ENCODE data around the gene INPP5D.
"Not testable (repeated sequence)": the region's sequence is repeated elsewhere in the genome, so short reads cannot be mapped to it uniquely, and the experiment has no call there.

INPP5D gene

DNA sequence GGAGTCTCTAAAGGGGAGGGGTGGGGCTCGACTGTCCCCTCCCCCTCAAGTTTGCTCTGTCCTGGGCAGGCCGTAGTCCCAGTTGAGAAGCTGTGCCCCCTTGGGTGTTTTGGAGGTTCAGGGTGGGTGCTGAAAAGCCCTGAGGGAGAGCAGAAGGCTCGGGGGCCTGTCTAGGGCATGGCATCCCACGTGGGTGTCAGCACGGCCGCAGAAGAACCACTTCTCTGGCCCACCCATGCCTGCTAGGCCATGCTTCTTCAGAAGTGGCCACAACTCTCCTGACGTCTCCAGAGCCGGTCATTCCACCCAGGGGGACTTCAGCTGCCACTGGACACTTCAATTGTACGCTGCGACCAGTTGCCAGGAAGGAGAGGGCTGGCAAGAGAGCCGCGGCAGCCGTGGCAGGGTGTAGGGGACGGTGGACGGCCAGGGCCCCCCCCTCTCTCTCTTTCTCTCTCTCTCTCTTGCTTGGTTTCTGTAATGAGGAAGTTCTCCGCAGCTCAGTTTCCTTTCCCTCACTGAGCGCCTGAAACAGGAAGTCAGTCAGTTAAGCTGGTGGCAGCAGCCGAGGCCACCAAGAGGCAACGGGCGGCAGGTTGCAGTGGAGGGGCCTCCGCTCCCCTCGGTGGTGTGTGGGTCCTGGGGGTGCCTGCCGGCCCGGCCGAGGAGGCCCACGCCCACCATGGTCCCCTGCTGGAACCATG is at the start of gene INPP5D:
TSS of gene INPP5D (plus strand) at position 546 of the 704 bp plus-strand sequence. CDS start at position 683, 137 bp downstream.
- no peak for DNase-seq

DNA sequence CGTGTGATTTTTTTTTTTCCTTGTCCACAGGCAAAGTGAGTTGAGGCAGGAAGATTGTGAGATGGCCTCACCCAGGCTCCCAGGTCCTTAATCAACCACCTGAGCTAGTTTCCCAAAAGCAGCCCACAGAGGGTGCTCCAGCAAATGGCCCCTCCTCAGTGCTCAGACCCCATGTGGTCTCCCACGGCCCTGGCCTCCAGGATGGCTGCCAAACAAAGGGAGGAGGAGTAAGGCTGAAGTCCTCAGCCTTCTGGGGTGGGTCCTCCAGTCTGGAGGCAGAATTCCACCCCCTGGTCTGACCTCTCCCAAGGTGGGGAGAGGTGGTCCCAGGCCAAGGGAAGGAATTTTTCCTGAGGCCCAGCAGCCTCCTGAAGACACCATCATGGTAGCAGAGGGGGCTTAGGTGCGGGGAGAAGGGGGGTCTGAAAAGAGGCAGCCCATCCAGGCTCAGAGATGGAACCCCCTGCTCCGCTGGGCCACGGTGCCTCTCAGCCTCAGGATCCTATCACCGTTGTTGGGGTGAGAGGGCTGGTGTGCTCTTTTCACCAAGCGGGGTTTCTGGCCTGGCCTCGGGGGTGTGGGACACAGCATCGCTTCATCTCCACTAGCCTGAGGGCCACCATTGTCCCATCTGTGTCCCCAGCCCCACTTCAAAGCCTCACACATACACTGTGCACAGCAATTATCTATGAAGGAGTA is 49.4 kb upstream of the INPP5D start:
- no peak for DNase-seq

GRCh38 chr2:233011268-233011650 is 48.9 kb upstream of the INPP5D start:
- DNase-seq: no peak

DNA sequence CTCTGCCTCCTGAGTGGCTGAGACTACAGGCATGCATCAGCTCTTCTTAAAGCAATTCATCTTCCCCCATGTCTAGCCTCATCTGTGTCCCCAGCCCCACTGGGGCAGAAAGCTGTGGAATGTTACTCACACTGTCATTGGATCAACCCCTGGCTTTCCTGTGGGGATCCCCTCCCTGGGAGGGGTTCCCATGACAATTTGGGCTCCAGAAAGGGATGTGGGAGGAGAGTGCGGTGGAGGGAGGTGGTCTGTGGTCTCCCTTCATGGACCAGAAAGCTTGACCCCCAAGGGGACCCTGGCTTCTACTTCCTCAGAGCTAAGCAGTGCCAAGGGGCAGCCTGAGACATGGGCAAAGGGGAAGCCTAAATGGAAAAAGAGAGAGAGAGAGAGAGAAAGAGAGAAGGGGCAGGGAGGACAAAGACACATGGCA is 48.4 kb upstream of the INPP5D start:
- no peak for DNase-seq

GRCh38 chr2:233012301-233012971 is 47.7 kb upstream of the INPP5D start:
- no peak for DNase-seq

DNA sequence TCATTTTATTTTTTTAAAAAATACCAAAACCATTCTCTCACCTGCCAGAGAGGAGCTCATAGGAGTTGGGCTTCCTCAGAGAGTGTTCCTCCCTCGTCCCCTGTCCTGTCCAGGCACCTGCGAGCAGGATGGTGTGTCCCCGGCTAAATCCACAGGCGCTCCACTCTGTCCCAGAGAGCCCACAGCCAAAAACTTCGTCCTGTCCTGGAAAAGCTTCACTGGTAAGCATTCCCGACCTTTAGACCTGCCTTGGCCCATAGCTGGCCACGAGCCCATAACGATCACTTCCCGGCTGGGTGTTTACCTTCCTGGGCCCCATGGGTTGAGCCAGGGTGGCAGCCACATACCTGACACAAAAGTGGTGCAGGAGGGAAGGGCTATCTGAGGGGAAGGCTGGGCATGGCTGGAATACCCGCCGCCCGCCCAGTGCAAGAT is 47.1 kb upstream of the INPP5D start, which contains the start of gene NGEF:
TSS of gene NGEF (minus strand) at position 230 of the 435 bp plus-strand sequence. CDS start 38,366 bp downstream, outside the sequence.
- no peak for DNase-seq

DNA sequence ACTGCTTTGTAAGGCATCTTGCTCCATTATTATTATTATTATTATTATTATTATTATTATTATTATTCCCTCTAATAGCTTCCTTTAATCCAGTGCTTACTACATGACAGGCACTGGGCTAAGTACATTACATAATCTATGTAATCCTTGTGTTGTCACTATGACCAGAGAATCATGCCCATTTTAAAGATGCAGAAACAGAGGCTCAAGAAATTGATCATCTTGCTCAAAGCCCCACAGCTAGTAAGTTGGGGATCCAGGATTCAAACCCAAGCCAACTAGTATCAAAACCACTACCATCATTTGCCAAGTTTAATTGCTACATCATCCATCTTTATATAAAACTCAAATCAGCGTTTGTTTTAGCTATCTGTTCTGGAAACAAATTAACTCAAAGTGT is 46.5 kb upstream of the INPP5D start:
- no peak for DNase-seq

- DNase-seq: no peak
Observed at GRCh38 chr2:233015019-233015645, 45.0 kb upstream of the INPP5D start.

- no peak for DNase-seq
Observed at GRCh38 chr2:233017947-233018346, 42.2 kb upstream of the INPP5D start.

GRCh38 chr2:233019610-233020009 is 40.5 kb upstream of the INPP5D start:
- DNase-seq: not testable (repeated sequence)

GRCh38 chr2:233020454-233020853 is 39.7 kb upstream of the INPP5D start:
- no peak for DNase-seq

- no peak for DNase-seq
Observed at GRCh38 chr2:233021771-233022170, 38.4 kb upstream of the INPP5D start.

DNA sequence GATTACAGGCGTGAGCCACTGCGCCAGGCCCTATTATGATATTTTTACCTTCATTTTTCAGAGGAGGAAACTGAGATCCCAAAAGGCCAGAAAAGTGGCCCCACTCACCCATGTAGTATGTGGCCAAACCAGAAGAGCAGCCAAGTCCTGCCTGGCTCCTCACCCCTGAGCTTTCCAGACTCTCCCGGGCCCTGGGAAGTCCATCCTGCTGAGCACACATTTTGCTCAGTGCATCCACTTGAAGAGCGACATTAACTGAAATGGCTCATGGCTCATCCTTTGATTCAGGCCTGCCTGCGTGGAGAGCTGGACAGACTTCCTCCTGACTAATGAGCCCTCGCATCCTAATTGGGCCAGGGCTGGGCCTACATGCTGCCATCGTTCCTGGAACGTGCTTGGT is 37.6 kb upstream of the INPP5D start:
- no peak for DNase-seq

- no peak for DNase-seq
Observed at GRCh38 chr2:233023007-233023760, 37.0 kb upstream of the INPP5D start.

GRCh38 chr2:233023761-233024410 is 36.3 kb upstream of the INPP5D start:
- no peak for DNase-seq

DNA sequence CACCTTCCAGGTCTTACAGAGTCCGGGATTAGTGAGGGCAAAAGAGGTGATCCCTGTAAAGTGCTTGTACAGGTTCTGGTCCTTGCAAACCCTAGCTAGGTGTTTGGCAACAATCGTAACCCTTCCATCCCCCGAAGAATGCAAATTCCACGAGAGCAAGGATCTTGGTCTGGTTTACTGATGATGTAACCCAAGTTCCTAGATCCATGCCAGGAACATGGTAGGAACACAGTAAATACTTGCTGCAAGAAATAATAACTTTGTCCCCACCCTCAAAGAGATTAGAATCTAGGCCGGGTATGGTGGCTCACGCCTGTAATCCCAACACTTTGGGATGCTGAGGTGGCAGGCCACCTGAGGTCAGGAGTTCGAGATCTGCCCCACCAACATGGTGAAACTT is 34.4 kb upstream of the INPP5D start:
- DNase-seq: no peak

DNA sequence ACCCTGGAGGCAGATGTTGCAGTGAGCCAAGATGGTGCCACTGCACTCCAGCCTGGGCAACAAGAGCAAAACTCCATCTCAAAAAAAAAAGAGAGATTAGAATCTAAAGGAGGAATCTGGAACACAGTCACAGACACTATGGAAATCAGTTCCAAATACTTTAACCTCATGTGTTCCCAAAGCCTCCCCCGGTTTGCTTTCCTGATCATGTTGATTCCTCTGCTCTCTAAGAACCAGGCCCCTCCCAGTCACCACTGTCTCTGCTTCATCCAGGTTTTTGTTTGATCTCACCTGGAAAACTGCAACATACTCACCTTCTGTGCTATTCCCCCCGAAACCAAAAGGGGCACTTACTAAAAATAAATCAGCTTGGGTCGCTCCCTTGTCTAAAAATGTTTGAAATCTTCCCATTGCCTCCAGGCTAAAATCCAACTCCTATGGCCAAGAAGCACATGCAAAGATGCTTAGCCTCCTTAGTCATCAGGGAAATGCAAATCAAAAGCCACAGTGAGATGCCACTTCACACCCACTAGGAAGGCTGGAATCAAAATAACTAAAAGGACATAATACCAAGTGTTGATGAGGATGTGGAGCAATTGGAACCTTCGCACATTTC is 33.8 kb upstream of the INPP5D start:
- DNase-seq: no peak

GRCh38 chr2:233029321-233029720 is 30.8 kb upstream of the INPP5D start:
- DNase-seq: no peak

DNA sequence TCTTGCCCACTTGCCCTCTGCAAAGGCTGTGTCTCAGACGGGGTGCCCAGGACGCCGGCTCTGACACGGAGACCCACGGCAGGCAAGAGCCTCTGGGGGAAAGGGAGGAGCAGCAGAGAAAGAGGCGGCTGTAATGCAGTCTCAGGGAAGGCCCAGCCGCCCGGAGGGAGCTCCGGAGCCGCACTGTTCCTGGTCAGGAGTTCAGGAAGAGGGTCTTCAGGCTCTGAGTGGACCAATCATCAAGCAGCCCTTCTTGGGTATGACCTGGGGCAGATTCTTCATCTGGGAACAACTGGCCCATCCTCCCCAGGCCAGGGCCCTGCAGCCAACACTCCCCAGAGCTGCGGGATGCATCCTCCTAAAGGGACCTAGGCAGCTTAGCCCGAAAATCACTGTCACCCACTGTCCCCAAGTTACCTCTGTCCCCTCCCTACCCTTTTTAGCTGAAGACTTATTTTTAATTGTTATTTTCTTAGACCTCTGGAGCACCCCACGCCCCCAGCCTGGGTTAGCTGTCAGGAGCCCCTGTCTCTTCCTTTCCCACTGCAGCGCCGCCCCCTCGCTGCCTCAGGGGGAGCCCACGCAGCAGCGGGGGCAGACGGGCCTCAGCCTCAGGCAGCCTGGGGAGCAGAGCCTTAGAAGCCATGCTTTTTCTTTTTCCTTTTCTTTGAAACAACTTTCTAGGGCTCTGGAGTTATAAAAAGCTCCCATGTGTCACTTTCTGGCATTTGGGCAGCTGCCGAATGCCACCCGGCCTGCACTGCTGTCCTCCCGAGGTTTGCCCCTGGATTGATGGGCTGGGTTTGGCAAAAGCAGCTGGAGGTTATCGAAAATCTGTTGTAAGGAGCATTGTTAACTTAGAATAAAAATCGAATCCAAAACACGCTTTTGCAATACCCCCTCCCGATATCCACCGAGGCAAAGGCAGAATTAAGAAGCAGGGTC is 28.3 kb upstream of the INPP5D start:
- no peak for DNase-seq
